HL-60 (cell line): ENCODE measurements around the gene CSTF1.
"Not testable (repeated sequence)": the region's sequence is repeated elsewhere in the genome, so short reads cannot be mapped to it uniquely, and the experiment has no call there.

ENCODE experiments used
- DNase-seq, 2 experiments: peaks; one replicate each; pipeline ENCODE4 v3.0.0-alpha.2; 2010 to 2020; ENCODE audit warnings: low read depth in 1 of 2, low spot score in 1 of 2
- H3K27ac ChIP-seq: fragments of 250-450 bp; sonication (Bioruptor Pico); replicated peaks from 2 replicates; pipeline ENCODE4 v1.5.1; 2020; ENCODE audit warnings: mild to moderate bottlenecking, moderate library complexity
- H3K27me3 ChIP-seq: fragments of 250-450 bp; sonication (Bioruptor Pico); 2 replicates; pipeline ENCODE4 v1.5.1; 2021; ENCODE audit warnings: mild to moderate bottlenecking, moderate library complexity; ENCODE audit not compliant: insufficient read depth, poor library complexity, severe bottlenecking
- H3K4me3 ChIP-seq: replicated peaks from 2 replicates; pipeline ENCODE4 v1.5.1; 2011; ENCODE audit warnings: mild to moderate bottlenecking, control low read depth, low read length; ENCODE audit not compliant: insufficient read depth
- CTCF ChIP-seq: IDR thresholded peaks from one replicate; pipeline ENCODE4 v1.5.1; 2011; ENCODE audit warnings: low read length, control low read depth, inconsistent platforms; ENCODE audit not compliant: insufficient read depth
- GABPA ChIP-seq: IDR thresholded peaks from 2 replicates; pipeline ENCODE4 v1.6.1; 2012; ENCODE audit warnings: low read depth
- POLR2AphosphoS5 ChIP-seq: IDR thresholded peaks from 2 replicates; pipeline ENCODE4 v1.6.1; 2012; ENCODE audit warnings: low read depth
- SPI1 ChIP-seq: IDR thresholded peaks from 2 replicates; pipeline ENCODE4 v1.6.1; 2012; ENCODE audit warnings: low read depth, mild to moderate bottlenecking, borderline replicate concordance
- TF ChIP-seq, protein P1 (sequence below): IDR thresholded peaks from 2 replicates; pipeline ENCODE4 v1.6.1; 2012; ENCODE audit warnings: low read depth; ENCODE audit not compliant: insufficient replicate concordance

CSTF1 gene

DNA sequence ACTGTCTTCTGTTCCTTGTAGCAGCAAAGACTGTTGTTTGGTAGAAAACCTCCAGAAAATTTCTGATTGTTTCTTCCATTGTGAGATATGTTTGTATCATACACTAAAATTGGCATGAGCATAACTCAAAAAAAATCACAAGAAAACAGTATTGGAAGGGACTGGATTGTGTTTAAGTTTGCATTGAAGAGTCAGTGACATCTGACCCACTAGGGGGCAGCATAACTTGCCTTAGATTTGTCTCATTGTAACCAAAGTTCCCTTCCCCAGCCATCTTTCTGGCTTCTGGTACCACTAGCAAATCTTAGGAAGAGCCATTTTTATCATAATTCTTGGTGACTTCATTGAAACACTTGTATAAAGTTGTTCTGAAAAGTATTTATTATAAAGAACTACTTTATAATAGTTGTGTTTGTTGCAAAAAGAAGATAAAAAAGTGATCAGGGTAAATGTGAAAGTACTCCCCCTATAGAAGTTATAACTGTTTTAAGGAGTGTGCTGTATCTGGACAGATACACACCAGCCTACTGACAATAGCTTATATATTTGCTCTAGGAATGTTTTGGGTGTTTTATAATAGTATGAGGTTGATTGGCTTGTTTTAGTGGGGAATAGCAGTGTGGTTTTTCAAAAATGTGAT lies 7.7 kb downstream of the CSTF1 start:
- H3K27ac ChIP-seq, result no peak overlapping the region
- H3K4me3 ChIP-seq, result no peak overlapping the region
- DNase-seq, result peak in 1 of 2 experiments; percentile 68
- peak; percentile 90 for TF ChIP-seq CTCF
- no peak for TF ChIP-seq POLR2AphosphoS5
- TF ChIP-seq SPI1, result no peak
- no peaks in the 10 kb centered on the region for H3K27me3 ChIP-seq

DNA sequence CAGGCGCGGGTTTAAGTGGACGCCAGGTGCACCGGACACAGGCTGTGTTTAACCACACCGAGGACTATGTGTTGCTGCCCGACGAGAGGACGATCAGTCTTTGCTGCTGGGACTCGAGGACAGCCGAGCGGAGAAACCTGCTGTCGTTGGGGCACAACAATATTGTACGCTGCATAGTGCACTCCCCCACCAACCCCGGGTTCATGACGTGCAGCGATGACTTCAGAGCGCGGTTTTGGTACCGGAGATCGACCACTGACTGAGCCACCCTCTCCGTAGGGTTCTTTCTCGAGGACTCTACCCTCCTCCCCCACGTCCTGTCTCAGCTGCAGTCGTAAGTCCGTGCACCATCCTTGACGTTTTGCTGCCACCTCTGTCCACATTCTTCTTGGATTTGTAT lies 11.0 kb downstream of the CSTF1 start:
- Histone ChIP-seq H3K27ac (no peak overlapping the region), H3K4me3 (no peak overlapping the region), H3K27me3 (no peaks in the 10 kb centered on the region)
- no peak for DNase-seq
- TF ChIP-seq SPI1 (no peak), CTCF (no peak), GABPA (no peak), POLR2AphosphoS5 (no peak)
- TF ChIP-seq, protein P1, sequence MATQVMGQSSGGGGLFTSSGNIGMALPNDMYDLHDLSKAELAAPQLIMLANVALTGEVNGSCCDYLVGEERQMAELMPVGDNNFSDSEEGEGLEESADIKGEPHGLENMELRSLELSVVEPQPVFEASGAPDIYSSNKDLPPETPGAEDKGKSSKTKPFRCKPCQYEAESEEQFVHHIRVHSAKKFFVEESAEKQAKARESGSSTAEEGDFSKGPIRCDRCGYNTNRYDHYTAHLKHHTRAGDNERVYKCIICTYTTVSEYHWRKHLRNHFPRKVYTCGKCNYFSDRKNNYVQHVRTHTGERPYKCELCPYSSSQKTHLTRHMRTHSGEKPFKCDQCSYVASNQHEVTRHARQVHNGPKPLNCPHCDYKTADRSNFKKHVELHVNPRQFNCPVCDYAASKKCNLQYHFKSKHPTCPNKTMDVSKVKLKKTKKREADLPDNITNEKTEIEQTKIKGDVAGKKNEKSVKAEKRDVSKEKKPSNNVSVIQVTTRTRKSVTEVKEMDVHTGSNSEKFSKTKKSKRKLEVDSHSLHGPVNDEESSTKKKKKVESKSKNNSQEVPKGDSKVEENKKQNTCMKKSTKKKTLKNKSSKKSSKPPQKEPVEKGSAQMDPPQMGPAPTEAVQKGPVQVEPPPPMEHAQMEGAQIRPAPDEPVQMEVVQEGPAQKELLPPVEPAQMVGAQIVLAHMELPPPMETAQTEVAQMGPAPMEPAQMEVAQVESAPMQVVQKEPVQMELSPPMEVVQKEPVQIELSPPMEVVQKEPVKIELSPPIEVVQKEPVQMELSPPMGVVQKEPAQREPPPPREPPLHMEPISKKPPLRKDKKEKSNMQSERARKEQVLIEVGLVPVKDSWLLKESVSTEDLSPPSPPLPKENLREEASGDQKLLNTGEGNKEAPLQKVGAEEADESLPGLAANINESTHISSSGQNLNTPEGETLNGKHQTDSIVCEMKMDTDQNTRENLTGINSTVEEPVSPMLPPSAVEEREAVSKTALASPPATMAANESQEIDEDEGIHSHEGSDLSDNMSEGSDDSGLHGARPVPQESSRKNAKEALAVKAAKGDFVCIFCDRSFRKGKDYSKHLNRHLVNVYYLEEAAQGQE, result no peak

- H3K4me3 ChIP-seq, H3K27me3 ChIP-seq, DNase-seq, H3K27ac ChIP-seq: not testable (repeated sequence)
These were observed 12.9 kb downstream of the CSTF1 start for GRCh38 chr20:56405356-56405755.

- TF ChIP-seq CTCF (no peak), POLR2AphosphoS5 (no peak)
- no peaks in the 10 kb centered on the region for H3K27me3 ChIP-seq
- H3K4me3 ChIP-seq, result no peak overlapping the region
- no peak for DNase-seq
- H3K27ac ChIP-seq, result no peak overlapping the region
These were observed 14.5 kb downstream of the CSTF1 start for GRCh38 chr20:56406910-56407309.

DNA sequence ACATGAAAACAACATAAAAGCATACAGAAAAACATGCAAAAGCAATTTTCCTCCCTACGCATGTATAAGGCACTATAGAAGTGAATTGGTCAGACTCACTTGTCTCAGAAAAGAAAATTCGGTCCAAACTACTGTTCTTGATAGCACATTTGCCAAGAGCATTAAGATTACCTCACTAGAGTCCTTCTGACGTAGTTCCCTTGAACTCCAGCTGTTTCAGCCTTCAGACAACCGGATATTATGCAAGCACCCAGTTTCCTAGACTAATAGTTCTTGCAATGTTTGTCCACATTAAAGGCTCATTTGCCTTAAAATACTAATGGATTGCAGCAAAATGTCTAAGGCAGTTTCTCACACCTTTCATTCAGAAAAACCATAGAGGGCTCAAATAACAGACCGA lies 17.1 kb downstream of the CSTF1 start:
- Histone ChIP-seq H3K4me3 (no peak overlapping the region), H3K27ac (peak overlapping the region; percentile 45), H3K27me3 (no peaks in the 10 kb centered on the region)
- no peak for TF ChIP-seq POLR2AphosphoS5
- TF ChIP-seq GABPA, result peak; percentile 80
- DNase-seq, result peak; percentile 75 to 78
